Tibial artery (tissue), 4 donors: ENCODE results near the gene JRKL.

Source experiments
- DNase-seq, 2 donors: peaks; one replicate each; pipeline ENCODE4 v3.0.0-alpha.2; 2019
- H3K27ac ChIP-seq, 2 donors: fragments of 200-600 bp; sonication (generic) in 1 of 2; 1 replicate in 1 of 2; 2 replicates in 1 of 2; pipeline ENCODE4 v1.5.1; 2018 to 2019; ENCODE audit warnings: mild to moderate bottlenecking in 1 of 2
- H3K27me3 ChIP-seq, 2 donors: fragments of 200-600 bp; sonication (generic) in 1 of 2; one replicate each; pipeline versions ENCODE4 v1.5.1 to v1.6.0; 2016 to 2019
- H3K36me3 ChIP-seq, 3 donors: fragments of 200-600 bp; sonication (generic) in 2 of 3; one replicate each; pipeline ENCODE4 v1.5.1; 2016 to 2019; ENCODE audit warnings: mild to moderate bottlenecking in 2 of 3
- H3K4me1 ChIP-seq, 4 donors: fragments of 200-600 bp; sonication (generic) in 2 of 4; 1 replicate in 3 of 4; 2 replicates in 1 of 4; pipeline ENCODE4 v1.5.1; 2016 to 2019
- H3K4me3 ChIP-seq, 2 donors: fragments of 200-600 bp; sonication (generic) in 1 of 2; 1 replicate in 1 of 2; 2 replicates in 1 of 2; pipeline ENCODE4 v1.5.1; 2018 to 2019; ENCODE audit warnings: mild to moderate bottlenecking in 2 of 2
- H3K9me3 ChIP-seq, 3 donors: fragments of 200-600 bp; sonication (generic) in 1 of 3; one replicate each; pipeline ENCODE4 v1.5.1; 2016 to 2019
- intact Hi-C: fragments of 100-400 bp; cut with DNase I; formaldehyde crosslinking; loops from one replicate; pipeline ENCODE4 v1.15.0; 2023; ENCODE audit warnings: low total_unique reads
- TF ChIP-seq, protein P1 (sequence below), 2 experiments: fragments of 200-600 bp in 1 of 2; fragments of 450-650 bp in 1 of 2; IDR thresholded peaks; one replicate each; pipeline ENCODE4 v1.5.1; 2017 to 2019; ENCODE audit warnings: antibody characterized with exemption in 2 of 2, mild to moderate bottlenecking in 1 of 2, moderate library complexity in 1 of 2

JRKL gene

DNA sequence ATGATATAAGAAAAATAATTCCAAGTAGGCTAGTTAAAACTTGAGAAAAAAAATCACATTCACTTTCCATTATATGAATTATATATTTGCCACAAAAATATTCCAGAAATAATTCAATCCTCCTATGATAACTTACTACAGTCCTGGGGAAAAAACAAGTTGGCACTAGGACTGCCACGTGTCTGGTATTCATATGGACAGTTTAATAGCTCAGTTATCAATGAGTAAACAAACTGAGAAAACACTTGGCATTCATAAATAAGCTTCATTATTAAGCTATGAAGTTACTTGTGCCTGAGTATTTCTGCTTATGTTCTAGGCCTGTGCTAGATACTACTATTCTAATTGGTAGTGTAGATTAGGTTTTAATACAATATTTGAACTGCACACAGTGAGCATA lies 24.3 kb upstream of the JRKL start:
- no peak overlapping the region for H3K4me3 ChIP-seq
- H3K36me3 ChIP-seq, result peaks cover 36 to 46% (median 42%) of the 10 kb centered on the region in 3 donors
- no peaks in the 10 kb centered on the region for H3K27me3 ChIP-seq
- TF ChIP-seq, protein P1, sequence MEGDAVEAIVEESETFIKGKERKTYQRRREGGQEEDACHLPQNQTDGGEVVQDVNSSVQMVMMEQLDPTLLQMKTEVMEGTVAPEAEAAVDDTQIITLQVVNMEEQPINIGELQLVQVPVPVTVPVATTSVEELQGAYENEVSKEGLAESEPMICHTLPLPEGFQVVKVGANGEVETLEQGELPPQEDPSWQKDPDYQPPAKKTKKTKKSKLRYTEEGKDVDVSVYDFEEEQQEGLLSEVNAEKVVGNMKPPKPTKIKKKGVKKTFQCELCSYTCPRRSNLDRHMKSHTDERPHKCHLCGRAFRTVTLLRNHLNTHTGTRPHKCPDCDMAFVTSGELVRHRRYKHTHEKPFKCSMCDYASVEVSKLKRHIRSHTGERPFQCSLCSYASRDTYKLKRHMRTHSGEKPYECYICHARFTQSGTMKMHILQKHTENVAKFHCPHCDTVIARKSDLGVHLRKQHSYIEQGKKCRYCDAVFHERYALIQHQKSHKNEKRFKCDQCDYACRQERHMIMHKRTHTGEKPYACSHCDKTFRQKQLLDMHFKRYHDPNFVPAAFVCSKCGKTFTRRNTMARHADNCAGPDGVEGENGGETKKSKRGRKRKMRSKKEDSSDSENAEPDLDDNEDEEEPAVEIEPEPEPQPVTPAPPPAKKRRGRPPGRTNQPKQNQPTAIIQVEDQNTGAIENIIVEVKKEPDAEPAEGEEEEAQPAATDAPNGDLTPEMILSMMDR (IDR thresholded peaks at IDR 0.05), result no peak
- H3K27ac ChIP-seq, result no peak overlapping the region
- intact Hi-C loops, result no loop called here
- no peak for DNase-seq
- no peaks in the 10 kb centered on the region for H3K4me1 ChIP-seq
- no peaks in the 10 kb centered on the region for H3K9me3 ChIP-seq

DNA sequence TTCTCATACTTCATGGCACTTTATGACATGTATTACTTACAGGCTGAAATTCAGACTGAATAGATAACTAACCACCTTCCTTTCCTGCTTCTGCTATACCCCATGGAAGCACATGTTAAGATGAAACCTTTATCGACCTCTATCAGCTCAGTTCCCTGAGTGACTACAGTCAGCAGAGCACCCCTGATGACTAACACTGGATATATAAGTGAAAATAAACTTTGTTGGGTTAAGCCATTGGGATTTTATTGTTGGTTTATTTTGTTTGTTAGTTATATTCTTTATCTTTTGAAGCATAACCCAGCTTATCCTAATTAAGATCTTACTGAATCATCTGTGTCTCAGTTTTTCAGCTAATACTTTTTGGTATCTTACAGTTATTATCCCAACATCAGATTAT lies 23.8 kb upstream of the JRKL start:
- TF ChIP-seq, protein P1 (IDR thresholded peaks at IDR 0.05), result no peak
- Histone ChIP-seq H3K4me3 (no peak overlapping the region), H3K4me1 (no peaks in the 10 kb centered on the region), H3K36me3 (peaks cover 41 to 49% (median 46%) of the 10 kb centered on the region in 3 donors), H3K27me3 (no peaks in the 10 kb centered on the region), H3K27ac (no peak overlapping the region), H3K9me3 (no peaks in the 10 kb centered on the region)
- DNase-seq, result no peak
- intact Hi-C loops, result no loop called here

DNA sequence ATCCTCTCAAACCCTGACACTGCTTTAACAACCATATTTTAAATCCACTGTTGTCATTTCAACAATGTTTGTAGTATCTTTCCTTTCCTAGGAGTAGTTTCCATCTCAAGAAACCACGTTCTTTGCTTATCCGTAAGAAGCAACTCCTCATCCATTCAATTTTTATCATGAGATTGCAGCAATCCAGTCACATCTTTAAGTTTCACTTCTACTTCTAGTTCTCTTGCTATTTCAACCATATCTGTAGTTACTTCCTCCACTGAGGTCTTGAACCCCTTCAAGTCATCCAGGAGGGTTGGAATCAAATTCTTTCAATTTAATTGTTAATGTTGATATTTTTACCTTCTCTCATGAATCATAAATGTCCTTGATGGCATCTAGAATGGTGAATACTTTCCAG lies 22.5 kb upstream of the JRKL start:
- Histone ChIP-seq H3K9me3 (no peaks in the 10 kb centered on the region), H3K4me1 (no peaks in the 10 kb centered on the region), H3K27me3 (no peaks in the 10 kb centered on the region), H3K36me3 (peaks cover 50 to 57% (median 54%) of the 10 kb centered on the region in 3 donors), H3K4me3 (no peak overlapping the region), H3K27ac (no peak overlapping the region)
- TF ChIP-seq, protein P1 (IDR thresholded peaks at IDR 0.05), result no peak
- DNase-seq, result no peak
- intact Hi-C loops, result no loop called here

DNA sequence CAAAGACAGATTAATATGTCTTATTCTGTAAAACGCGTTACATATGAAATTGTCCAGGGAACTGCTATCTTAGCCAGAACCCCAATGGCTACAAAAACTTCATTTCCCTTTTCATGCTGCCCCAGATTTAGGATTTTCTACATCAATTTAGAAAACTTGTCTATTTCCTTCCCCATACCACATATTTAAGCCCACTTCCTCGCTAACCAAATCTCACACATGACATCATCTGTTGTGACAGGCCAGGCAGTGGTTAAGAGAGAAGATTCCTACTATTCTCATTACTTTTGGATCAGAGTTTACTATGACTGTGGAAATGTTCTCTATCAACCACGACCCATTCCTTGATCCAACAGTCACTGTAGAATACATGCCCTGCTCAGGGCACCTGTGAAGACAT lies 16.0 kb upstream of the JRKL start:
- TF ChIP-seq, protein P1 (IDR thresholded peaks at IDR 0.05), result no peak
- no peaks in the 10 kb centered on the region for H3K4me1 ChIP-seq
- intact Hi-C loops, result no loop called here
- no peak for DNase-seq
- H3K27ac ChIP-seq, result no peak overlapping the region
- H3K36me3 ChIP-seq, result peaks cover 23 to 39% (median 34%) of the 10 kb centered on the region in 3 donors
- H3K27me3 ChIP-seq, result no peaks in the 10 kb centered on the region
- H3K4me3 ChIP-seq, result no peak overlapping the region
- H3K9me3 ChIP-seq, result no peaks in the 10 kb centered on the region

DNA sequence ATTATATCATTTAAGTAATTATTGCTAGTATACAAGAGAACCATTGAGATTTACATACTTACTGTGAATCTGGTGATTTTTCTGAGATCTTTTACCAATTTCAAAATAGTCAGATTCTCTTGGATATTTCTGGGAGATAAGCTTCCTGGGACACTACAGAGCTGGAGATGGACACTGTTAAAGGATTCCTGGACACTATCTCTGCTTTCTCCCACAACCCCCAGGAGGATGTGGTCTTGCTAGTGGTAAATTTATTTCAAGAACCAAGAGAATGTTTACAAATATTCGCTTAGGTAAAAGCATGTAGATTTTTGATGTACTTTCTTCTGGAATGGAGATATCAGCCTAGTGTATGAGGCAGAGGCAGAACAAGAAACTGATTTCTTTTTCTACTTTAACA lies 13.0 kb upstream of the JRKL start:
- TF ChIP-seq, protein P1 (IDR thresholded peaks at IDR 0.05), result no peak
- H3K27me3 ChIP-seq, result no peaks in the 10 kb centered on the region
- no peak for DNase-seq
- no peak overlapping the region for H3K4me3 ChIP-seq
- intact Hi-C loops, result no loop called here
- H3K9me3 ChIP-seq, result no peaks in the 10 kb centered on the region
- no peak overlapping the region for H3K27ac ChIP-seq
- H3K4me1 ChIP-seq, result no peaks in the 10 kb centered on the region
- peaks cover 7 to 20% (median 18%) of the 10 kb centered on the region in 3 donors for H3K36me3 ChIP-seq

DNA sequence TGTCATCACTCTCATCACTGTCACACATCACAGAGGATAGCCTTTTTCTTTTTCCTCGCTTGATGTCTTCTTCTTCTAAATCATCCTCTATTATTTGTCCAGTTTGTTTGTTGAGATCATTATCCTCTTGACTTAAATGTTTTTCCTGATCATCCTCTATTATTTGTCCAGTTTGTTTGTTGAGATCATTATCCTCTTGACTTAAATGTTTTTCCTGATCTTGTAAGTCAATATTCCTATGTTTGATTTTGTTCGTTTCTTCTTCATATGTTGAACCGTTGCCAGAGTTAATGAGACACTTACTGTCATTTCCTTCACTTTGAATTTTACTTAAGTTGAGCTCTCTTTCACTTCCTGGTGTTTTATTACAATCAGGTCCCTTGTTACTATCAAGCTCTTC lies 5.7 kb upstream of the JRKL start:
- H3K9me3 ChIP-seq, result no peaks in the 10 kb centered on the region
- DNase-seq, result no peak
- intact Hi-C loops, result no loop called here
- peaks cover 6 to 21% (median 19%) of the 10 kb centered on the region in 3 donors for H3K36me3 ChIP-seq
- H3K27me3 ChIP-seq, result no peaks in the 10 kb centered on the region
- TF ChIP-seq, protein P1 (IDR thresholded peaks at IDR 0.05), result no peak
- peaks cover 0 to 15% (median 0%) of the 10 kb centered on the region in 4 donors for H3K4me1 ChIP-seq
- H3K4me3 ChIP-seq, result no peak overlapping the region
- H3K27ac ChIP-seq, result no peak overlapping the region
